Stimulated activated effector memory CD8-positive, alpha-beta T cell treated with anti-CD3 and anti-CD28 coated beads, Interleukin-12 subunit alpha, Interleukin-12 subunit beta, amount 100 ng/mL, for 72 hours (primary cell): Measurements from ENCODE around the gene E2F7.

Experiments
- ATAC-seq: fragments of 150-1000 bp; cut with Tn5 transposase; 2 replicates; pipeline ENCODE4 v1.10.0; 2021
- DNase-seq, 2 donors: peaks; one replicate each; pipeline ENCODE4 v3.0.0; 2021 to 2022; ENCODE audit warnings: low spot score in 2 of 2
- H3K27ac Mint-ChIP-seq: one replicate; pipeline ENCODE4 v1.8.0; 2022; ENCODE audit warnings: mild to moderate bottlenecking, mixed read lengths
- H3K36me3 Mint-ChIP-seq: one replicate; pipeline ENCODE4 v1.8.0; 2022; ENCODE audit warnings: mild to moderate bottlenecking, mixed read lengths
- H3K4me1 Mint-ChIP-seq: one replicate; pipeline ENCODE4 v1.8.0; 2022; ENCODE audit warnings: mixed read lengths
- H3K4me3 Mint-ChIP-seq: one replicate; pipeline ENCODE4 v1.8.0; 2022; ENCODE audit warnings: mild to moderate bottlenecking, mixed read lengths
- H3K9me3 Mint-ChIP-seq: one replicate; pipeline ENCODE4 v1.8.0; 2022; ENCODE audit warnings: mixed read lengths

Gene E2F7

GRCh38 chr12:77010691-77011548 is 54.4 kb downstream of the E2F7 start:
- Mint-ChIP-seq H3K4me3 (no peak overlapping the region), H3K9me3 (no peaks in the 10 kb centered on the region), H3K36me3 (no peaks in the 10 kb centered on the region), H3K27ac (no peak overlapping the region), H3K4me1 (peaks cover 6% of the 10 kb centered on the region)
- DNase-seq (peak; percentile 38 to 78), ATAC-seq (peak; percentile 76)

- no peak overlapping the region for H3K27ac Mint-ChIP-seq
- DNase-seq (no peak), ATAC-seq (no peak)
- peaks cover 6% of the 10 kb centered on the region for H3K4me1 Mint-ChIP-seq
- H3K4me3 Mint-ChIP-seq: no peak overlapping the region
- no peaks in the 10 kb centered on the region for H3K36me3 Mint-ChIP-seq
- no peaks in the 10 kb centered on the region for H3K9me3 Mint-ChIP-seq
Measured at GRCh38 chr12:77007476-77007875, 57.9 kb downstream of the E2F7 start.

DNA sequence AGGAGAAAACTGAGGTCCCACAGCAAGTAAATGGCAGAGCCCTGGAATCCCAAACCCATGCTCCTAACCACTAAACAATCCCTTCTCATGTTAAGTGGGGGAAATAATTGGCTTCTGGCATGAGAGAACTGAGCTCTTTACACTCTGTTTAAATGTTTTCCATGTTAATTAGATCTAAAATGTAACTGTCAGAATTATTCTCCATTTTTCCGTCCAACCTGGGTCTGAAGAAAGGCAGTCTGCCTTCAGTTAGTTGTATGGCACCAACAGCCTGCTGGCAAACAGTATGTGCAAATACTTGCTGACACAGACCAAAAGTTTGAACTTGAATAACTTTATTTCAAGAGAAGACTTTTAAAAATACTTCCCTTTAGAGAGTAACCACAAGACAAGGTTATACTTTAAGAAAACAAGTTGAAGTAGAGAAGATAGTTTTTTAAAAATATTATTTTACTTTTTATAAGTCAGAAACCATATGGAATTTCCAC is 59.7 kb downstream of the E2F7 start:
- ATAC-seq (no peak), DNase-seq (no peak)
- H3K36me3 Mint-ChIP-seq: no peaks in the 10 kb centered on the region
- no peak overlapping the region for H3K4me3 Mint-ChIP-seq
- H3K4me1 Mint-ChIP-seq: peaks cover 4% of the 10 kb centered on the region
- no peak overlapping the region for H3K27ac Mint-ChIP-seq
- no peaks in the 10 kb centered on the region for H3K9me3 Mint-ChIP-seq

GRCh38 chr12:77003914-77004313 is 61.5 kb downstream of the E2F7 start:
- Mint-ChIP-seq H3K4me1 (no peaks in the 10 kb centered on the region), H3K4me3 (no peak overlapping the region), H3K36me3 (no peaks in the 10 kb centered on the region), H3K9me3 (no peaks in the 10 kb centered on the region), H3K27ac (no peak overlapping the region)
- ATAC-seq: no peak
- no peak for DNase-seq

DNA sequence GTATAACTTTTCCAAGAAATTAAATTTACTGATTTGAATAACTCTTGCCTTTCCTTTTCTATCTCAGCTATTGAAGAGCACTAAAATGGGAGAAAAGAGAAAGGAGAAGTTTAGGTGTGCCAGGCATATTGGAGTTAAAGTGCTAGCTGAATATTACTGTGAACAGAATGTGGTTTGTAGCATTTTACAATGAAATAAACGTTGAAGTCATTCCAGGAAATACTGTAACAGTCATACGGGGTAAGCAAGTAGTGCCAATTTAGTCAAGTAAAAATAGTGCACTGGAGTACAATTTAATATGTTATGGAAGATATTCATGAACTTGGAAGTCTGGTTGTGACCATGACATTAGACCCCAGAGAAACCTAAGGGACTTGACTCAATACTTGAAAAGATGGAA is 62.1 kb downstream of the E2F7 start:
- Mint-ChIP-seq H3K4me1 (no peaks in the 10 kb centered on the region), H3K27ac (no peak overlapping the region), H3K4me3 (no peak overlapping the region), H3K36me3 (no peaks in the 10 kb centered on the region), H3K9me3 (no peaks in the 10 kb centered on the region)
- ATAC-seq (peak; percentile 32), DNase-seq (no peak)

DNA sequence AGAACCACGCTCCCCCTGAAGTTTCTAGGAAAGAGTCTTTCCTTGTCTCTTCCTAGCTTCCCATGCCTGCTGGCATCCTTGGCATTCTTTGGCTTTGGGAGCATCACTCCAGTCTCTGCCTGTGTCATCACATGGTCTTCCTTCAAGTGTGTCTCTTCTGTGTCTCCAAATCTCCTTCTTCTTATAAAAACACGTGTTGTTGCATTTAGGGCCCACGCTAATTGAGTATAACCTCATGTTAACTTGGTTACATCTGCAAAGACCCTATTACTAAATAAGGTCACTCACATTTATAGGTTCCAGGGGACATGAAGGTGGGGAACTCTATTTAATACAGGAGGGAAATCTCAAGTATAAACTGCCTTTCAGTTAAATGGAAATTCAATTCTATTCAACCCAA is 63.0 kb downstream of the E2F7 start:
- no peak for DNase-seq
- Mint-ChIP-seq H3K27ac (no peak overlapping the region), H3K4me1 (no peaks in the 10 kb centered on the region), H3K4me3 (no peak overlapping the region), H3K36me3 (no peaks in the 10 kb centered on the region), H3K9me3 (no peaks in the 10 kb centered on the region)
- no peak for ATAC-seq

DNA sequence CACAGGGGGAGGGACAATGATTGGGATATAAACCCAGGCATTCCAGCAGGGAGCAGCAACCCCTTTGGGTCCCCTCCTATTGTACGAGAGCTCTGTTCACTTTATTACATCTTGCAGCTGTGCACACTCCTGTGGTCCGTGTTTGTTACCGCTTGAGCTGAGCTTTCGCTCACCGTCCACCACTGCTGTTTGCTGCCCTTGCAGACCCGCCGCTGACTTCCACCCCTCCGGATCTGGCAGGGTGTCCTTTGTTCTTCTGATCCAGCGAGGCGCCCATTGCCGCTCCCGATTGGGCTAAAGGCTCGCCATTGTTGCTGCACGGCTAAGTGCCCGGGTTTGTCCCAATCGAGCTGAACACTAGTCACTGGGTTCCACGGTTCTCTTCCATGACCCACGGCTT is 64.1 kb downstream of the E2F7 start:
- Mint-ChIP-seq H3K9me3 (no peaks in the 10 kb centered on the region), H3K4me3 (no peak overlapping the region)

DNA sequence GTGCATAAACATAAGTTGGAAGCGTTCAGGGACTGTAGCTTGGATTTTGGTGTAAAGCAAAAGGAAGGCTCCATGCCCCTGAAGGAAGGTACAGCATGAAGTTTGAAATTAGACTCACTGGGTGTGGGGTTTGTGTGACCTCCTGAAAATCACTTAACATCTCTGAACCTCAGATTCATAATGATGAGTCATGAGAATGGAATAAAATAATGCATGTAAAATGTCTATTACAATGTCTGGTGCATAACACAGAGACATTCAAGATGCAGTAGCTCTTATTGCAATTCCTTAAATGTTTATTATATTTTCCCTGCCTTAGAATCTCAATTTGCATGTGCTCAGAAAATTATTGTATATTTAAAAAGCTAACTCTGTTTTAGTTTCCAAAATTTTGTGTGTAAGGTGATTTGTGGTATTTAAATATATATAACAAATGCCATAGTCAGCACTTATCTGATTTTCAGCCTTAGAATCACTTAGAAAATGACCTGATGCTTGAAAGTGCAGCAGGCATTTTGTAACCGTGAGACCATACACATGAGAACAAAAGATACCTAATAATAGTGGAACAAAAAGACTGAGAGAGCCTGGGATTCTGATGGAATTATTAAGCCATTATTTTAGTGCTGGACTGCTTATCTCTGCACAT is 66.3 kb downstream of the E2F7 start:
- Mint-ChIP-seq H3K9me3 (no peaks in the 10 kb centered on the region), H3K27ac (no peak overlapping the region), H3K36me3 (no peaks in the 10 kb centered on the region), H3K4me1 (no peaks in the 10 kb centered on the region), H3K4me3 (no peak overlapping the region)
- ATAC-seq: no peak
- DNase-seq: no peak

More for the DNA sequence above, 64.1 kb downstream of the E2F7 start:
- DNase-seq: no peak
- H3K36me3 Mint-ChIP-seq: no peaks in the 10 kb centered on the region
- no peaks in the 10 kb centered on the region for H3K4me1 Mint-ChIP-seq
- H3K27ac Mint-ChIP-seq: no peak overlapping the region
- no peak for ATAC-seq

- Mint-ChIP-seq H3K36me3 (no peaks in the 10 kb centered on the region), H3K4me3 (no peak overlapping the region), H3K27ac (no peak overlapping the region), H3K9me3 (no peaks in the 10 kb centered on the region), H3K4me1 (no peaks in the 10 kb centered on the region)
- DNase-seq (no peak), ATAC-seq (no peak)
Measured at GRCh38 chr12:76998386-76998785, 67.0 kb downstream of the E2F7 start.

DNA sequence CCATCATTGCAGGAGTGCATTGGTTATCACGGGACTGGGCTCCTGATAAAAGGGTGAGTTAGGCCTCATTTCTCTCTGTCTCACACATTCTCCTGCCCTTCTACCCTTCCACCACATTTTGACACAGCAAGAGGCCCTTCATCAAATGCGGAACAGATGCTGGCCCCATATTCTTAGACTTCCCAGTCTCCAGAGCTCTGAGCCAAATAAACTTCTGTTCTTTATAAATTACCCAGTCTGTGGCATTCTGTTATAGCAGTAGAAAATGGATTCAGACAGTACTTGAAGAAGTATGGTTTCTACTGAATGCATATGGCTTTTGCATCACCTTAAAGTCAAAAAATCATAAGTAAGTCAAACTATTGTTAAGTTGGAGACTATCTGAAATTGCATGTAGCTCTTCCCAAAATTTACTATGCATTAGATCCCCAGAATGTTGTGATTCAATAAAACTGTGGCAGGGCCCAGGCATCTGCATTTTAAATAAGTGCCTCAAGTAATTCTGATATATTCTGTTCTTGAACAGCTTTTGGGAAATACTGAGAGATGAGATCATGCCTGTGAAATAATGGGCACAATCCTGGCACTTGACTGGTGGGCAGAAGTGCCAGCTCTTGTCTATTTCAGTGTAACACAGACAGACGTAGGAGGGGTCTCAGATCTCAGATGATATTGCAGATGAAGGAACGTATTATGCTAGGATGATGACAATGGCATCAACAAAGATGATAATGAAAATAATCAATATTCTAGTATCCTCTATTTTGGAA is 68.2 kb downstream of the E2F7 start:
- DNase-seq: no peak
- ATAC-seq: no peak
- Mint-ChIP-seq H3K27ac (no peak overlapping the region), H3K4me3 (no peak overlapping the region), H3K36me3 (no peaks in the 10 kb centered on the region), H3K9me3 (no peaks in the 10 kb centered on the region), H3K4me1 (no peaks in the 10 kb centered on the region)

GRCh38 chr12:76990716-76991115 is 74.7 kb downstream of the E2F7 start:
- no peak for DNase-seq
- Mint-ChIP-seq H3K4me1 (no peaks in the 10 kb centered on the region), H3K4me3 (no peak overlapping the region), H3K9me3 (no peaks in the 10 kb centered on the region), H3K27ac (no peak overlapping the region), H3K36me3 (no peaks in the 10 kb centered on the region)
- ATAC-seq: no peak

DNA sequence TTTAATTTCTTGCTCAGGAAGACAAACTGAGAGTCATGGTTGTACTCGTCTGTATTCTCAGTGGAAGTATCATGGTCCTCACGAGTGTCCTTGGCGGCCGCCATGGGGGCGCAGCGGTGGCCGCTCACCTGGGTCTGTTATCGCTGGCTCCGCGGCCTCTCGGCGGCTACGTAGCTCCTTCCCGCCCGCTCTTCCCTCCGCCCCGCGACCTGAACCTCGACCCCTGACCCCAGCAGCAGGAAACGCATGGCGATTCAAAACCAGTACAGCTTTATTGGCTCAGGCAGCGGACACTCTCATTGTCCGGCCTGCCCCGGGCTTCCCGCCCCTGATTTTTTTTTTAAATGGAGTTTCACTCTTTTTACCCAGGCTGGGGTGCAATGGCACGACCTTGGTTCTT is 80.8 kb downstream of the E2F7 start:
- Mint-ChIP-seq H3K27ac (no peak overlapping the region), H3K9me3 (peaks cover 11% of the 10 kb centered on the region), H3K4me3 (no peak overlapping the region), H3K36me3 (no peaks in the 10 kb centered on the region), H3K4me1 (no peaks in the 10 kb centered on the region)
- ATAC-seq (no peak), DNase-seq (no peak)

DNA sequence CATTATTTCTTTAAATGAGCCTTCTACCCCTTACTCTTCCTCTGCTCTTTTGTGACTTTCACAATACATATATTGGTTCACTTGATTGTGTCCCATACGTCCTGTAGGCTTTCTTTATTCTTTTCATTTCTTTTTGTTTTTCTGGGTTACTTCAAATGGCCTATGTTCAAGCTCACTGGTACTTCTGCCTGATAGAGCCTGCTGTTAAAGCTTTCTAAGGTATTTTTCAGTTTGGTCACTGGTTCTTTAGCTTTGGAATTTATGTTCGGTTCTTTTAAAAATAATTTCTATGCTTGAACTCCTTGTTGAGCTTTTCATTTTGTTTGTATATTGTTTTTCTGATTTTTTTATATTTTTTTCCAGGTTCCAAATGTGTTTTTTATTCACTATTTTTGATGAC is 81.9 kb downstream of the E2F7 start:
- Mint-ChIP-seq H3K36me3 (no peaks in the 10 kb centered on the region), H3K4me3 (no peak overlapping the region), H3K27ac (no peak overlapping the region), H3K4me1 (no peaks in the 10 kb centered on the region), H3K9me3 (peaks cover 11% of the 10 kb centered on the region)
- no peak for DNase-seq
- ATAC-seq: no peak

DNA sequence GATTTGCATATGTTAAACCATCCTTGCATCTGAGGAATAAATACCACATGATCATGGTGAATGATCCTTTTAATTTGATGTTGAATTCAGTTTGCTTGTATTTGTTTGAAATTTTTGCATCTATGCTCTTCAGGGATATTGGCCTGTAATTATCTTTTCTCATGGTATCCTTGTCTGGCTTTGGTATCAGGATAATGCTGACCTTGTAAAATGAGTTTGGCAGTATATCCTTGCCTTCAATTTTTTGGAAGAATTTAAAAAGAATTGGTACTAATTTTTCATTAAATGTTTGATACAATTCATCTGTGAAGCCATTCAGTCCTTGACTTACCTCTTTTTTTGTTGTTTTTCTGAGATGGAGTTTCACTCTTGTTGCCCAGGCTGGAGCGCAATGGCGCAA is 85.2 kb downstream of the E2F7 start:
- Mint-ChIP-seq H3K27ac (no peak overlapping the region), H3K4me1 (no peaks in the 10 kb centered on the region), H3K9me3 (peaks cover 11% of the 10 kb centered on the region), H3K36me3 (no peaks in the 10 kb centered on the region), H3K4me3 (no peak overlapping the region)
- ATAC-seq (no peak), DNase-seq (no peak)

- Mint-ChIP-seq H3K4me3 (no peak overlapping the region), H3K36me3 (no peaks in the 10 kb centered on the region), H3K27ac (no peak overlapping the region), H3K9me3 (peaks cover 2% of the 10 kb centered on the region), H3K4me1 (no peaks in the 10 kb centered on the region)
- ATAC-seq (no peak), DNase-seq (no peak)
Measured at GRCh38 chr12:76976777-76977382, 88.5 kb downstream of the E2F7 start.
